OCI-LY7 (cell line): ENCODE measurements around the gene KCTD18. TPM values are rescaled to one million over a fixed set of nuclear protein-coding genes. Genes with fewer than 3 reads are reported as not detected.

Experiments
- BruUV-seq: library from RNA; stranded (reverse); fragments of 400-500 nt; replicated peaks from 2 replicates; lab custom pipeline; 2021; lab: Mats Ljungman, UMichigan
- CTCF ChIA-PET: fragments of 300-600 bp; sonication (Branson Sonifier 250); formaldehyde crosslinking; loops from one replicate; lab custom pipeline; 2022; ENCODE audit warnings: antibody characterized with exemption; ENCODE audit not compliant: unreplicated experiment; lab: Charles Lee
- POLR2A ChIA-PET: fragments of 300-600 bp; sonication (Branson Sonifier 250); formaldehyde crosslinking; loops from one replicate; lab custom pipeline; 2022; ENCODE audit warnings: antibody characterized with exemption; lab: Charles Lee
- DNase-seq: peaks from one replicate; pipeline ENCODE4 v3.0.0-alpha.2; 2015; ENCODE audit warnings: low spot score
- H2AFZ ChIP-seq: fragments of 200-600 bp; sonication (generic), shearing (Covaris generic); 2 replicates; pipeline ENCODE4 v1.6.1; 2014; ENCODE audit warnings: mild to moderate bottlenecking, antibody characterized with exemption, low read length, moderate library complexity
- H3K27ac ChIP-seq: fragments of 200-600 bp; sonication (generic); 2 replicates; pipeline ENCODE4 v1.5.1; 2014; ENCODE audit warnings: mixed run types, low read depth, mild to moderate bottlenecking, moderate library complexity, low read length, inconsistent platforms; ENCODE audit not compliant: poor library complexity, severe bottlenecking
- H3K36me3 ChIP-seq: fragments of 200-600 bp; sonication (generic); 2 replicates; pipeline ENCODE4 v1.6.1; 2014; ENCODE audit warnings: mild to moderate bottlenecking, antibody characterized with exemption, low read length, moderate library complexity, mixed read lengths; ENCODE audit not compliant: insufficient read depth
- H3K4me1 ChIP-seq: fragments of 200-600 bp; sonication (generic); 2 replicates; pipeline ENCODE4 v1.5.1; 2014; ENCODE audit warnings: mild to moderate bottlenecking, low read length; ENCODE audit not compliant: insufficient read depth, poor library complexity, severe bottlenecking
- H3K4me2 ChIP-seq: fragments of 200-600 bp; sonication (generic); 2 replicates; pipeline ENCODE4 v1.6.1; 2014; ENCODE audit warnings: mild to moderate bottlenecking, low read length
- H3K4me3 ChIP-seq: fragments of 200-600 bp; sonication (generic); 2 replicates; pipeline ENCODE4 v1.5.1; 2014; ENCODE audit warnings: mild to moderate bottlenecking, low read depth, low read length; ENCODE audit not compliant: poor library complexity, severe bottlenecking
- H3K79me2 ChIP-seq: fragments of 200-600 bp; sonication (generic); 2 replicates; pipeline ENCODE4 v1.6.1; 2016; ENCODE audit warnings: low read depth, mild to moderate bottlenecking, low read length, moderate library complexity, mixed read lengths; ENCODE audit not compliant: insufficient read depth
- H3K9me2 ChIP-seq: fragments of 200-600 bp; sonication (generic); 2 replicates; pipeline ENCODE4 v1.6.1; 2016; ENCODE audit warnings: mild to moderate bottlenecking, low read length, mixed read lengths; ENCODE audit not compliant: insufficient read depth
- H3K9me3 ChIP-seq: fragments of 200-600 bp; sonication (generic); 2 replicates; pipeline ENCODE4 v1.6.1; 2014; ENCODE audit warnings: mild to moderate bottlenecking, mixed run types, low read length, mixed read lengths
- H4K20me1 ChIP-seq: fragments of 200-600 bp; sonication (generic); 2 replicates; pipeline ENCODE4 v1.6.1; 2014; ENCODE audit warnings: mild to moderate bottlenecking, antibody characterized with exemption, low read length, moderate library complexity, mixed read lengths; ENCODE audit not compliant: insufficient read depth
- EZH2phosphoT487 ChIP-seq: fragments of 200-600 bp; sonication (generic); IDR thresholded peaks from 2 replicates; pipeline ENCODE4 v1.6.1; 2018; ENCODE audit warnings: low read depth, borderline replicate concordance, mild to moderate bottlenecking, mixed run types, antibody characterized with exemption, low read length, moderate library complexity, mixed read lengths
- intact Hi-C: fragments of 100-400 bp; cut with micrococcal nuclease; formaldehyde crosslinking; loops from one replicate; pipeline ENCODE4 v1.10.0; 2022; ENCODE audit not compliant: unreplicated experiment
- total RNA-seq, 2 experiments: library from RNA; depleted of rRNA in 1 of 2; stranded (reverse); fragments of >200 nt in 1 of 2; shearing (Covaris generic) in 1 of 2; gene quantifications; 2 replicates each; pipeline ENCODE4 v1.2.3, GENCODE V29; 2014 to 2022
- TF ChIP-seq, protein P1 (sequence below): fragments of 200-600 bp; sonication (generic); conservative IDR thresholded peaks from 2 replicates; pipeline ENCODE4 v1.5.1; 2014; ENCODE audit warnings: mild to moderate bottlenecking, antibody characterized with exemption, low read length, moderate library complexity, mixed read lengths

KCTD18 gene
- total RNA-seq, 2 experiments from 2014 or later = 10.9 to 16.2 TPM

DNA sequence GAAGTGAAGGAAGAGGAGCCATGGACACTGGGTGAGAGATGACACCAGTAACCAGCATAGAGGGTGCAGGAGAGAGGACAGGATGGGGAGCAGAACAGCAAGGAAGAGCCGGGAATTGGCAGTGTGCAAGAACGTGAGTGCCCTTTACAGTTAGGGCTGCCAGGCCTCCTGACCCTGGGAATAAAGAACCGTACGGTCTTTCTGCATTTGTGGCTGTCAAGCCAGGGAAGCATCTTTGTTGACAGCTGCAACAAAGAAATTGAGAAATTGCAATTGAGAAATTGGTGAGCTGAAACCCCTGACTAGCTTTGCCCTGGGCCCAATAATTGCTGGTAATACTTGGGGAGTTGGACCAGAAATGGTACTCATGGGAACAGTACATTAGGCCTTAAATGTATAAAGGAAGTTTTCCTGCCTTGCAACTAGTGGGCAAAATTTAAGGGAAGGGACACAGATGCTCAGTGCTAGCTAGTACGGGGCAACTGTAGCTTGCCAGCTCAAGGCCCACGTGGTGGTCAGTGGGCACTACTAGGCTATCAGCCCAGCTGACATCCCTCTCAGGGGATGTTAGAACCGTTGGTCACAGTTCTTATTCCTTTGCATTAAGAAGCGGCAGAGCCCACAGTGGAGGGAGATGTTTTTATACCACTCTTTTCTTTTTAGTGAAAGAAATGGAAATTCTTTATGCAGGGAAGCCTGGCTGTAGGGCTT is 56.6 kb downstream of the KCTD18 start:
- POLR2A ChIA-PET = interaction anchor here (0.8 to 1.0 kb wide), 2 partner anchors 11 to 73 kb away, joined by 3 to 4 read pairs; partner anchors contain the start of gene SGO2
- no peaks in the 10 kb centered on the region for H3K36me3 ChIP-seq
- H3K27ac ChIP-seq = no peak overlapping the region
- H4K20me1 ChIP-seq = no peaks in the 10 kb centered on the region
- no peak overlapping the region for H2AFZ ChIP-seq
- no peaks in the 10 kb centered on the region for H3K9me2 ChIP-seq
- CTCF ChIA-PET = interaction anchor here (0.6 kb wide), 1 partner anchor 32 kb away, joined by 3 read pairs; no protein-coding TSS in a partner anchor
- no peak for TF ChIP-seq EZH2phosphoT487
- TF ChIP-seq, protein P1, sequence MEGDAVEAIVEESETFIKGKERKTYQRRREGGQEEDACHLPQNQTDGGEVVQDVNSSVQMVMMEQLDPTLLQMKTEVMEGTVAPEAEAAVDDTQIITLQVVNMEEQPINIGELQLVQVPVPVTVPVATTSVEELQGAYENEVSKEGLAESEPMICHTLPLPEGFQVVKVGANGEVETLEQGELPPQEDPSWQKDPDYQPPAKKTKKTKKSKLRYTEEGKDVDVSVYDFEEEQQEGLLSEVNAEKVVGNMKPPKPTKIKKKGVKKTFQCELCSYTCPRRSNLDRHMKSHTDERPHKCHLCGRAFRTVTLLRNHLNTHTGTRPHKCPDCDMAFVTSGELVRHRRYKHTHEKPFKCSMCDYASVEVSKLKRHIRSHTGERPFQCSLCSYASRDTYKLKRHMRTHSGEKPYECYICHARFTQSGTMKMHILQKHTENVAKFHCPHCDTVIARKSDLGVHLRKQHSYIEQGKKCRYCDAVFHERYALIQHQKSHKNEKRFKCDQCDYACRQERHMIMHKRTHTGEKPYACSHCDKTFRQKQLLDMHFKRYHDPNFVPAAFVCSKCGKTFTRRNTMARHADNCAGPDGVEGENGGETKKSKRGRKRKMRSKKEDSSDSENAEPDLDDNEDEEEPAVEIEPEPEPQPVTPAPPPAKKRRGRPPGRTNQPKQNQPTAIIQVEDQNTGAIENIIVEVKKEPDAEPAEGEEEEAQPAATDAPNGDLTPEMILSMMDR = no peak
- DNase-seq = no peak
- BruUV-seq = no TSS peak
- intact Hi-C loops = no loop called here
- H3K9me3 ChIP-seq = peaks cover 5% of the 10 kb centered on the region; the same call in 1 of the 2 replicates
- H3K4me3 ChIP-seq = no peak overlapping the region
- H3K4me2 ChIP-seq = no peak overlapping the region
- H3K79me2 ChIP-seq = no peaks in the 10 kb centered on the region
- H3K4me1 ChIP-seq = peaks cover 29% of the 10 kb centered on the region

DNA sequence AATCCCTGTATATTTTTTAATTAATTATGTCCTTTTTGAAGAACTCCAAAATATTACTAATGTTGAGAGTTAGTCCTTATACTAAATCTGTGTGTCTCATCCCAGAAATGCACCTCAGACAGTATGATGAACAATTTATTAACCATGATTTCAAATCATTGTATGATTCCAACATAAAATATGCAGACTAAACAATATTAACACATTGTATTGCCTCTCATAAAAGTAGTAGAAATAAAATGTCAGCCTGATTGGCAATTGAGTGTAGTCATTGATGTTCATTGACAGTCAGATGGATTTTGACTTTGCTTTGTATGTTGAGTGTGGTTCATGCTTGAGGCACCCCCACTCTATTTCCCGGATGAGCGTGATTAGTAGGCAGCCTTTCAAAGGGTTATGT is 57.5 kb downstream of the KCTD18 start:
- Histone ChIP-seq H3K36me3 (no peaks in the 10 kb centered on the region), H3K9me3 (peaks cover 5% of the 10 kb centered on the region; the same call in 1 of the 2 replicates)

More for the DNA sequence above, 57.5 kb downstream of the KCTD18 start:
- DNase-seq = no peak
- no peak overlapping the region for H3K4me2 ChIP-seq
- H2AFZ ChIP-seq = no peak overlapping the region
- H3K4me3 ChIP-seq = no peak overlapping the region
- no peaks in the 10 kb centered on the region for H4K20me1 ChIP-seq
- CTCF ChIA-PET = no interaction called here
- intact Hi-C loops = no loop called here
- H3K4me1 ChIP-seq = peaks cover 29% of the 10 kb centered on the region
- POLR2A ChIA-PET = no interaction called here
- H3K79me2 ChIP-seq = no peaks in the 10 kb centered on the region
- BruUV-seq = no TSS peak
- H3K9me2 ChIP-seq = no peaks in the 10 kb centered on the region
- H3K27ac ChIP-seq = no peak overlapping the region
- TF ChIP-seq EZH2phosphoT487 = no peak
- TF ChIP-seq, protein P1 = no peak
